OCI-LY1 (cell line): ENCODE measurements around the gene SLC25A18.

Experiments used
- H2AFZ ChIP-seq: fragments of 200-600 bp; sonication (generic), shearing (Covaris generic); 2 replicates; pipeline ENCODE4 v1.6.0; 2014; ENCODE audit warnings: antibody characterized with exemption, mild to moderate bottlenecking, low read length
- H3F3A ChIP-seq: fragments of 200-600 bp; sonication (generic), shearing (Covaris generic); 2 replicates; pipeline ENCODE4 v1.6.0; 2014; ENCODE audit warnings: mild to moderate bottlenecking, antibody characterized with exemption, low read length, moderate library complexity; ENCODE audit not compliant: insufficient read depth
- H3K27ac ChIP-seq: fragments of 200-600 bp; sonication (generic); 2 replicates; pipeline ENCODE4 v1.5.1; 2014; ENCODE audit warnings: low read length, mixed run types, mild to moderate bottlenecking, low read depth; ENCODE audit not compliant: poor library complexity, severe bottlenecking
- H3K27me3 ChIP-seq: fragments of 200-600 bp; sonication (generic); 2 replicates; pipeline ENCODE4 v1.6.0; 2014; ENCODE audit warnings: antibody characterized with exemption, mild to moderate bottlenecking, low read length, moderate library complexity; ENCODE audit not compliant: insufficient read depth
- H3K36me3 ChIP-seq: fragments of 200-600 bp; sonication (generic); 2 replicates; pipeline ENCODE4 v1.6.1; 2014; ENCODE audit warnings: mild to moderate bottlenecking, antibody characterized with exemption, low read length, moderate library complexity, mixed read lengths; ENCODE audit not compliant: insufficient read depth
- H3K4me1 ChIP-seq: fragments of 200-600 bp; sonication (generic); 2 replicates; pipeline ENCODE4 v1.5.1; 2014; ENCODE audit warnings: mild to moderate bottlenecking, low read length, moderate library complexity; ENCODE audit not compliant: insufficient read depth, severe bottlenecking
- H3K4me2 ChIP-seq: fragments of 200-600 bp; sonication (generic), shearing (Covaris generic); 2 replicates; pipeline ENCODE4 v1.6.1; 2014; ENCODE audit warnings: low read length
- H3K4me3 ChIP-seq: fragments of 200-600 bp; sonication (generic); 2 replicates; pipeline ENCODE4 v1.5.1; 2014; ENCODE audit warnings: low read length, low read depth, mild to moderate bottlenecking, mixed read lengths; ENCODE audit not compliant: poor library complexity, severe bottlenecking
- H3K79me2 ChIP-seq: fragments of 200-600 bp; shearing (Covaris generic); 2 replicates; pipeline ENCODE4 v1.6.1; 2016; ENCODE audit warnings: mixed run types, low read length, mixed read lengths; ENCODE audit not compliant: insufficient read depth
- H3K9ac ChIP-seq: fragments of 200-600 bp; sonication (generic), shearing (Covaris generic); 2 replicates; pipeline ENCODE4 v1.6.1; 2014; ENCODE audit warnings: mild to moderate bottlenecking, low read length, mixed read lengths
- H3K9me2 ChIP-seq: fragments of 200-600 bp; sonication (generic), shearing (Covaris generic); 2 replicates; pipeline ENCODE4 v1.6.1; 2014; ENCODE audit warnings: low read depth, mild to moderate bottlenecking, low read length, mixed read lengths
- H3K9me3 ChIP-seq: fragments of 200-600 bp; shearing (Covaris generic); 2 replicates; pipeline ENCODE4 v1.6.1; 2014; ENCODE audit warnings: low read length, mixed read lengths
- H4K20me1 ChIP-seq: fragments of 200-600 bp; sonication (generic), shearing (Covaris generic); 2 replicates; pipeline ENCODE4 v1.6.0; 2016; ENCODE audit warnings: mild to moderate bottlenecking, low read length; ENCODE audit not compliant: insufficient read depth
- CTCF ChIP-seq: fragments of 200-600 bp; sonication (generic), shearing (Covaris generic); IDR thresholded peaks from 2 replicates; pipeline ENCODE4 v1.5.1; 2017; ENCODE audit warnings: mild to moderate bottlenecking, antibody characterized with exemption, low read length, moderate library complexity, mixed read lengths
- EZH2 ChIP-seq: fragments of 200-600 bp; sonication (generic), shearing (Covaris generic); IDR thresholded peaks from 2 replicates; pipeline ENCODE4 v1.8.0; 2017; ENCODE audit warnings: borderline replicate concordance, mixed run types, mild to moderate bottlenecking, antibody characterized with exemption, low read length, moderate library complexity, mixed read lengths

Gene SLC25A18

GRCh38 chr22:17638182-17638431 lies 74.8 kb downstream of the SLC25A18 start:
- H3K9ac ChIP-seq = peak overlapping the region; percentile 82
- peaks cover 25% of the 10 kb centered on the region for H3K4me1 ChIP-seq
- peaks cover 9% of the 10 kb centered on the region for H3K36me3 ChIP-seq
- no peaks in the 10 kb centered on the region for H3K27me3 ChIP-seq
- no peaks in the 10 kb centered on the region for H3F3A ChIP-seq
- no peak for TF ChIP-seq CTCF
- no peak for TF ChIP-seq EZH2
- peak overlapping the region; percentile 74 for H3K4me3 ChIP-seq
- peaks cover 7% of the 10 kb centered on the region for H3K79me2 ChIP-seq
- no peaks in the 10 kb centered on the region for H4K20me1 ChIP-seq
- no peaks in the 10 kb centered on the region for H3K9me2 ChIP-seq
- peak overlapping the region; percentile 74 for H3K4me2 ChIP-seq
- 0 out of 2 replicates have a peak, but pooled peaks cover 3% of the 10 kb centered on the region for H3K9me3 ChIP-seq
- peak overlapping the region; percentile 89 for H3K27ac ChIP-seq
- no peak overlapping the region for H2AFZ ChIP-seq

- H2AFZ ChIP-seq = no peak within 1 kb of the TSS
- TF ChIP-seq EZH2 (no peak), CTCF (no peak)
- H3F3A ChIP-seq = no peaks in the 10 kb centered on the region
- peak within 1 kb of the TSS; percentile 74 for H3K4me3 ChIP-seq
- H4K20me1 ChIP-seq = no peaks in the 10 kb centered on the region
- no peaks in the 10 kb centered on the region for H3K27me3 ChIP-seq
- 0 out of 2 replicates have a peak, but pooled peaks cover 3% of the 10 kb centered on the region for H3K9me3 ChIP-seq
- H3K4me2 ChIP-seq = peak within 1 kb of the TSS; percentile 74
- H3K4me1 ChIP-seq = peaks cover 29% of the 10 kb centered on the region
- H3K27ac ChIP-seq = peak within 1 kb of the TSS; percentile 89
- peak within 1 kb of the TSS; percentile 82 for H3K9ac ChIP-seq
- H3K9me2 ChIP-seq = no peaks in the 10 kb centered on the region
- peaks cover 9% of the 10 kb centered on the region for H3K36me3 ChIP-seq
- peaks cover 7% of the 10 kb centered on the region for H3K79me2 ChIP-seq
Measured at GRCh38 chr22:17638432-17639246, 75.3 kb downstream of the SLC25A18 start, which contains the start of gene BCL2L13. BCL2L13 (plus strand) TSS chr22:17638757; CDS start chr22:17655712, 16,955 bp downstream.

- H2AFZ ChIP-seq = no peak overlapping the region
- TF ChIP-seq EZH2 = no peak
- TF ChIP-seq CTCF = no peak
- H3F3A ChIP-seq = no peaks in the 10 kb centered on the region
- peaks cover 9% of the 10 kb centered on the region for H3K36me3 ChIP-seq
- H3K9ac ChIP-seq = peak overlapping the region; percentile 82
- H3K27ac ChIP-seq = peak overlapping the region; percentile 89
- H3K79me2 ChIP-seq = peaks cover 7% of the 10 kb centered on the region
- H3K4me1 ChIP-seq = peaks cover 29% of the 10 kb centered on the region
- H3K9me3 ChIP-seq = 0 out of 2 replicates have a peak, but pooled peaks cover 3% of the 10 kb centered on the region
- H3K27me3 ChIP-seq = no peaks in the 10 kb centered on the region
- no peaks in the 10 kb centered on the region for H3K9me2 ChIP-seq
- H3K4me3 ChIP-seq = peak overlapping the region; percentile 74
- peak overlapping the region; percentile 74 for H3K4me2 ChIP-seq
- H4K20me1 ChIP-seq = no peaks in the 10 kb centered on the region
Measured at GRCh38 chr22:17639247-17639741, 76.0 kb downstream of the SLC25A18 start.
